Measurements from ENCODE around the gene HLA-G. TPM values are rescaled to one million over a fixed set of nuclear protein-coding genes. Genes with fewer than 3 reads are reported as not detected.
A peak's percentile ranks its signal among the peaks of the same experiment; 100 is the strongest.

The HLA-G gene
- total and polyA plus RNA-seq, 9 of the 15 experiments (the other 6 are each of a cell fraction or from before 2014, with no cell fraction given) = 0.13 TPM; not detected in 8

- POLR2A ChIA-PET = interaction anchor here (1.1 kb wide), 1 partner anchor 214 kb away, joined by 3 read pairs; no protein-coding TSS in a partner anchor
- Histone ChIP-seq H3K27me3 (ENCODE audit: control insufficient read depth in 2 of 2, insufficient read depth in 2 of 2, low read length in 2 of 2) (peaks cover 21 to 44% of the 10 kb centered on the region in 2 experiments), H3K79me2 (ENCODE audit: control insufficient read depth, insufficient read depth, low read length) (no peaks in the 10 kb centered on the region), H2AFZ (ENCODE audit: low read depth, low read length) (no peak overlapping the region), H3K4me3 (no peak overlapping the region), H3K36me3 (ENCODE audit: control insufficient read depth, insufficient read depth, low read length) (no peaks in the 10 kb centered on the region), H3K9ac (ENCODE audit: insufficient read depth in 1 of 2, low read depth in 2 of 2, low read length in 2 of 2) (no peak overlapping the region), H4K20me1 (replicated peaks; ENCODE audit: control insufficient read depth, insufficient read depth, low read length) (no peaks in the 10 kb centered on the region; the same call in 1 of the 2 replicates), H3K4me2 (ENCODE audit: insufficient read depth, low read length) (no peak overlapping the region), H3K27ac (ENCODE audit: extremely low read depth, low read depth, low read length) (no peak overlapping the region), H3K9me1 (ENCODE audit: control insufficient read depth, insufficient read depth, low read length) (no peaks in the 10 kb centered on the region), H3K9me3 (replicated peaks; ENCODE audit: control insufficient read depth, insufficient read depth, low read depth, low read length) (no peaks in the 10 kb centered on the region), H3K4me1 (replicated peaks in 1 of 2; ENCODE audit: control insufficient read depth in 2 of 2, insufficient read depth in 2 of 2, low read length in 2 of 2) (no peaks in the 10 kb centered on the region)
- intact Hi-C loops (cut with micrococcal nuclease) (loop anchor here (5.0 kb wide), 1 partner anchor 41 kb away; no protein-coding TSS in a partner anchor), in situ Hi-C loops (cut with MboI) (loop anchor here (5.0 kb wide), 1 partner anchor 46 kb away; no protein-coding TSS in a partner anchor)
- FAIRE-seq (no peak), DNase-seq (ENCODE audit: extremely low read depth in 1 of 4, low spot score in 3 of 4) (no peak), ATAC-seq (no peak)
- 0% methylated on average over 6 of the region's 6 CpGs for WGBS (ENCODE audit: insufficient coverage, low coverage, missing lambda C conversion rate)
- CTCF ChIA-PET (ENCODE audit: low intra/inter-chr PET ratio) = no interaction called here
- TF ChIP-seq ZBED1 (IDR thresholded peaks at IDR 0.05) = no peak
- peak; percentile 80 for TF ChIP-seq EHMT2 (IDR thresholded peaks at IDR 0.05)
- TF ChIP-seq REST (IDR thresholded peaks at IDR 0.05; ENCODE audit: borderline replicate concordance) = peak; percentile 77
- 0 out of 2 replicates have a peak, but pooled peaks have one; percentile 29 for TF ChIP-seq REST (CRISPR knock-in tag; IDR thresholded peaks at IDR 0.05; ENCODE audit: low read depth)
- no peak for TF ChIP-seq ZNF584 (CRISPR knock-in tag; IDR thresholded peaks at IDR 0.05; ENCODE audit: low read depth)
- no peak for TF ChIP-seq PCBP2 (IDR thresholded peaks at IDR 0.05; ENCODE audit: low read depth, low read length, poor library complexity, severe bottlenecking)
- BruUV-seq (replicated peaks) = no TSS peak
Measured at GRCh38 chr6:29861521-29862255, 34.1 kb downstream of the HLA-G start.
